Osteoblast (primary cell): ENCODE results near the gene TRAF1. TPM values are rescaled to one million over a fixed set of nuclear protein-coding genes. Genes with fewer than 3 reads are reported as not detected.

ENCODE experiments used
- total RNA-seq: library from RNA; depleted of rRNA; stranded (reverse); fragments of >200 nt; gene quantifications from 2 replicates; pipeline ENCODE4 v1.2.3, GENCODE V29; 2012

The TRAF1 gene
- total RNA-seq, 1 donor, result 1.8 TPM

Other genes starting within 250 kb of the TRAF1 start
- gene MEGF9, start 212.3 kb downstream of the TRAF1 start, total RNA-seq, result 10.9 and 11.8 TPM in 2 replicates
- gene FBXW2, start 133.4 kb downstream of the TRAF1 start, total RNA-seq, result 36.9 and 41.0 TPM in 2 replicates
- 32.6 and 34.2 TPM in 2 replicates for gene PSMD5, start 83.9 kb downstream of the TRAF1 start, total RNA-seq
- 13.8 and 16.6 TPM in 2 replicates for gene PHF19, start 49.6 kb downstream of the TRAF1 start, total RNA-seq
- 5.1 and 5.6 TPM in 2 replicates for gene C5, start 123.5 kb upstream of the TRAF1 start, total RNA-seq
- 7.1 and 8.7 TPM in 2 replicates for gene CNTRL, start 148.2 kb upstream of the TRAF1 start, total RNA-seq